HG02852 (cell line): ENCODE results near the gene STK10.
A peak's percentile ranks its signal among the peaks of the same experiment; 100 is the strongest.
"Not testable (repeated sequence)": the region's sequence is repeated elsewhere in the genome, so short reads cannot be mapped to it uniquely, and the experiment has no call there.

Source experiments
- ATAC-seq: cut with Tn5 transposase; IDR thresholded peaks from one replicate; pipeline ENCODE4 v1.9.1; 2021; ENCODE audit warnings: mild to moderate bottlenecking, moderate library complexity; ENCODE audit not compliant: unreplicated experiment

STK10 gene

DNA sequence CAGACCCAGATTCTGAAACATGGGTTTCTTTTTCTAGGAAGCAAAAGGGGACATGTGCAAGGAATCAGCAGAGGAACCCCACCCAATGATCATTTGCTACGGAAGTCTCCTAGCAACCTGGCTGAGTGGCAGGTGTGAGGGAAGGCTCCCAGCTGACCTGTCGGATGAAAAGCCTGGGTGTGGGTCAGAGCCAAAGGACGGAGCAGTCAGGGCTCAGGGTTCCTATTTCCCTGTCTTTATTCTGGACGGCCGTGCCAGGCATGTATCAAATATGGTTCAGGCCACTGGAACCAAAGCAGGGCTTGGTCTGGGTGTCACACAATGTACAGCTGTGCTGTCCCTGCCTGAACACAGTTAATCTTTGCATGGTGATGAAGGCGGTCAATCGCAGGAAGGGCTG lies 20.1 kb downstream of the STK10 start:
- no peak for ATAC-seq

DNA sequence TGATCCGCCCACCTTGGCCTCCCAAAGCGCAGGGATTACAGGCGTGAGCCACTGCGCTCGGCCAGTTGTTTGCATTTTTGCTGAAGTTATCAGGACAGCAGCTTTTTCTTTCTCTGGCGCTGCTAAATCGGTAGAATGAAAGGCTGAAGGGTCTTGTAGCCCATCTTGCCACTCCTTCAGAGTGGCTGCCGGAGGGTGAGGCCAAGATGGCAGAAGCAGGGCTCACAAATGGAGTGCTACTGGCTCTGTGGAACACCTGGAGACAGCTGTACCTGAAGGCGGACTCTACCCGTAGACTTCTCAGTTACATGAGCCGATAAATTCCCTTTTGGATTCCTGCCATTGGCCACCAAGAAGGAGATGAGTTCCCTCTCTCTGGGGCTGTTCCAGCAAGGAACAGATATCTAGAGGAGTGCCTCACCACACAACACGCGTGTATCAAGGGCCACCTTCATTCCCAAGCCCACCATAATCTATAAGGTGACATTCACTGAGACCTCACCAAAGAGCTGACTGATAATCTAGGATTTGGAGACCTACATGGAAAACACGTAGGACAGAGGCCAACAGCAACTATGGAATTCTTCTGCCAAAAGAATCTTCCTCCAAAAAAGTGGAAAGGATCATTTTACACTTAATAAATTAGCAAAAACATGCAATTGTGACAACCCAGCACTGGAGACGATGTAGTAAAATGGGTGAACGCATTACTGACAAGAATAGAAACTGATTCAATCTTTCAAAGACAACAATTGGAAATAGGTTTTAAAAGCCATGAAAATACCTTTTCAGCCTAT lies 21.8 kb downstream of the STK10 start:
- no peak for ATAC-seq

DNA sequence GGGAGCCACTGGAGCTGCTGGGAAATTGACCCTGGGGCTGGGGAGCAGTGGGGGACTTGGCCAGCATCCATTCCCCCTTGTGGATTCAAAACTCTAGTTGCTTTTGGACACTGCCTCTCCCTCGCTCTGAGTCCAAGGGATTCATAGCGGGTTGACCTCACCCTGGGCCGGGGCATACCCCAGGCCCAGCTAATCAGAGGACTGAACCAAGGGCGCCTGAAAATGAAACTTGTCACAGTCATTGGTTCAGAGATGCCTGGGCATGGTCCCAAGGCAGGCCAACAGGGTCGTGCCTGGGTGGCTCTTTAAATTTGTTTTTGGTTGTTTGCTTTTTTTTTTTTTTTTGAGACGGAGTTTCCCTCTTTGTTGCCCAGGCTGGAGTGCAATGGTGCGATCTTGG lies 22.6 kb downstream of the STK10 start:
- ATAC-seq, result no peak

DNA sequence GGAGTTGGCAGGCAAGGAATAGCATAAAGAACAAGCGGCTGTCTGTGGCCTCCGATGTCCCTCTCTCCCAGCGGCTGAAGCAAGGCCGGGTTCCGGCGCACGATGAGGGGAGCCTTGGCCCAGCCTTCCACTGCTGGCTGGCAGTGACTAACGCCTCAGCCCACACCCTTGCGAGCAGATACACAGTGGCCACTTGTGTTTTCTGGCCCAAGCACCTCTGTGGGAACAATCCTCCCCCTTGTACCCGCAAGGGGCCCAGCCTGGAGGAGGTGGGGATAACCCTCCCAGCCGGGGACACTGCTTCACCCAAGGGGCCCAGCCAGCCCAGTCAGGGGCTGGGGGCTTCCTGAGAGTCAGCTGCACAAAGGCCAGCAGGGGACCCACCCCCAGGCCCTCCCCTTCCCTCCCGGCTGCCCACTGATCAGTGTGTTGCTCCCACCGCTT lies 23.2 kb downstream of the STK10 start:
- no peak for ATAC-seq

DNA sequence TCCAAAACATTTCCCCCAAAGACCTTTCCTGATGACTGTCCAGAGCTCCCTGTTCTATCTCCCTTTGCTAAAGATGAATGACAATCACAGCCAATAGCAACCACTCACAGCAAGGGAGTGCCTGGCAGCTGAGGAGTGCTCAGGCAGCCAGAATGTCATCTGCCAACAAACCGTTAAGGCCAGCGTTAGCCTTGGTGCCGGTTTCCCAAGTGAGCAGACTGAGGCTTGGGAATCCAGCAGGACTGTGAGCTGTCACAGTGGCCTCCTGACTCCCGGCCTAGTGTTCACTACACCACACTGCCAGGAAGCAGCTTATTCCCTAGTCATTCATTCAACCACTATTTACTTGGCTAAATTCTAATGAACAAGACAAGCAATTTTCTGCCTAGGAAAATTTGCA lies 24.7 kb downstream of the STK10 start:
- no peak for ATAC-seq

DNA sequence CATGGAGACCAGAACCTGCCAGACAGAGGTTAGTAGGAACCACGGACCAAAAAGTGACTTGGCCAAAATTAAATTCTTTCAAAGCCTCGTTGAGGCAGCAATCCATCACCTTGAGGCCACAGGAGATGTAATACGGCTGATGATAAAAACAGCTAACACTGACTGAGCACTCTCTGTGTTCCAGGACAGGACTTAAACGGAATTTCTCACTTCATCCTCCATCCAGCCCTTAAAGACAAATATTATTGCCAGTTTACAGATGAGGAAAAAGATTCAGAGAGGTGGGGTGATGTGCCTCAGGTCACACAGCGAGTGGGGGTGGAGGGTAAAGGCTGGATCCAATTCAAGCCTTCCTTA lies 25.1 kb downstream of the STK10 start:
- no peak for ATAC-seq

DNA sequence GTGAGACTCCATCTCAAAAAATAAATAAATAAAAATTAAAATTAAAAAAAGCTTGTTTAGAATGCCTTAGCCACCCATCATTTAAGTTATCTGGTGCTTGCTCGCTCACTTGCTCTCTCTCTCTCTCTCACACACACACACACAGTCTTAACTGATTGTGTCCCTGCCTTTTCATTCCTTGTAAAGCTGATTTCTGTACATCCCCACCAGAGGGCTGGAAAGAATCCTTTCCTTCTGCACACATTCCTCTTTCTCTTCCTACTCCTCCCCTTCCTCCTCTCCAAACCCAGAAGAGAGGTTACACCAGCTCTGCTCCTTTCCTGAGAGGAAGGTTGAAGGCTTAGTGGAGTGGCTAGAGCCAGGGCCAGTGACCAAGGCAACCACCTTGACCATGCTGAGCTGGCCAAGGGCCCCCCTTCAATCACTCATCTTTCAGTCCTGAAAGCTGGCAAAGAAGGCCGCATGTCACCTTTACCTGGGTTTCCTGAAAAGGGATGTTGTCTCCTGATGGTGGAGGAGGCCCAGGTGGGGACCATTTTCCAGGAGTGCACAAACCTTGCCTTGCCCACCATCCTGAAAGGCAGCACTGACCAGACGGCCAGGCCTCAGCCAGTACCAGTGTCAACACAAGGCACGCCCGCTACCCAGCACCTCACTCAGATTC lies 25.6 kb downstream of the STK10 start:
- no peak for ATAC-seq

DNA sequence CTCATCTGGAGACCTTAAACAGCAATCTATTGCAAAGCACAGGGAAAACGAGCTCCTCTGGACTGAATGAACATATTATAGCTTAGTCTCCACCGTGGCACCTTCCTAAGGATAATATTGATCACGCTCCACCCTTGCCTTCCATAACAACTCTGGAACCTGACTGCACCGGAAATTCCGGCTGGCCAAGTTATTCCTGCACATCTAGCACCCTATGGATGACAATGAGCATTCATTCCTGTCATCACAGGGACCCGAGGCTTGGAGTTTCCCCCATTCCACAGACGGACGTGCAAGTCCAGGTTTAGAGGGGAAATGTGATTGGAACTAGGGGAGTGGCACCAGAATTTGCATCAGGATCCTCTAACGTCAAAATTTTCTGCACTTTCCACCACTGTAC lies 27.5 kb downstream of the STK10 start:
- ATAC-seq, result no peak

DNA sequence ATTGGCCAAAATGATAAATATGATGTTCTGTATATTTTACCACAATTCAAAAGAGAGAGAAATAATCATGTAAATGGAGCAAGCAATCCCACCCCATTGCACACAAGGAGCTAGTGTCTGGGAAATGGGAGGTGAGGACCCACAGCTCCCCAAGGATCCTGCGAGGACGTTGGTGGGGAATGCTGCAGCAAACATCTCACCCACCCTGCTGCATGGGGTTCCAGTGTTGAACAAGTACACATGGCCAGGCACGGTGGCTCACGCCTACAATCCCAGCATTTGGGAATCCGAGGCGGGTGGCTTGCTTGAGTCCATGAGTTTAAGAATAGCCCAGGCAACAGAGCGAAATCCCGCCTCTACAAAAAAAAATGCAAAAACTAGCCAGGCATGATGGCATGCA lies 29.0 kb downstream of the STK10 start:
- ATAC-seq, result no peak

DNA sequence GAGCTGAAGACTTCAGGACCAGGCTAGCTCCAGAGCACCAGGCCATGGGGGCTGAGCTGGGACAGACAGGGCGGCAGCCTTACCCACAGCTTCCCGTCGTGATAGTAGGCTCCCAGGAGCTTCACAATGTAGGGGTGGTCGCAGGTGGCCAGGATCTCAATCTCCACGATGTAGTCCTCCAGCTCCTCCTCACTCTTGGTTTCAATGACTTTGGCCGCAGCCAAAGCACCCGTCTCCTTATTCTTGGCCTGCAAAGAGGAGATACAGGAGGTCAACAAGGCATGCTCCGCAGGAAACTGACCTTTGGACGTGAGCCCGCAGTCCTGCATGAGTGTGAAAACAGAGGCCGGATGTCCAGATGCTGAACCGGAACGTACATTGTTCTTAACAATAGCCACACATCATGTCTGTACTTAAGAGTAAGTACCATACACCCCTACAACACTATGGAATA lies 31.5 kb downstream of the STK10 start:
- no peak for ATAC-seq

DNA sequence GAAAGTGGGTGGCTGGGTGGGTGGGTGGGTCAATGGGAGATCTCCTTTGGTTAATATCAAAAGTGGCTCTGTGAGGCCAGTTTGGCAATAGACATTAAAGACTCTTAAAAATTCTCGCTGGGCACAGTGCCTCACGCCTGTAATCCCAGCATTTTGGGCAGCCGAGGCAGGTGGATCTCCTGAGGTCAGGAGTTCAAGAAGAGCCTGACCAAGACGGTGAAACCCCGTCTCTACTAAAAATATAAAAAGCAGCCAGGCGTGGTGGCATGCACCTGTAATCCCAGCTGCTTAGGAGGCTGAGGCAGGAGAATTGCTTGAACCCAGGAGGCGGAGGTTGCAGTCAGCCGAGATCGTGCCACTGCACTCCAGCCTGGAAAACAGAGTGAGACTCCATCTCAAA lies 32.9 kb downstream of the STK10 start:
- not testable (repeated sequence) for ATAC-seq

DNA sequence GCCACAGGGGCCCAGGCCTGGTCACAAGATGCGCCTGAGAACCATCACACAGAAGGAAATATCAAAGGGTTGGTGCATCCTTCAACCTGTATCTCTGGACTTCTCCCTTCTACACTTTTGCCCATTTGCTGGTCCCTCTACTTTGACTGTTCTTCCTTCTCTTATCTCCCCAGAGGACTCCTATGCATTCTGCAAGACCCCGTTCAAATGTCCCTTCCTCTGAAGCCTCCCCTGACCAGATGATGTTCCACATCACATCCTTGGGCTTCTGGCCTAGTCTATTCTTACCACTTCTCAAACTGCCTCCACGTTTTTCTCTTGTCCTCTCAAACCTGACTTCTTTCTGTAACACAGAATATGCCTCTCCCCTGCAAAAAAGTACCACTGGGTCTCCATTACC lies 34.3 kb downstream of the STK10 start:
- ATAC-seq, result no peak

DNA sequence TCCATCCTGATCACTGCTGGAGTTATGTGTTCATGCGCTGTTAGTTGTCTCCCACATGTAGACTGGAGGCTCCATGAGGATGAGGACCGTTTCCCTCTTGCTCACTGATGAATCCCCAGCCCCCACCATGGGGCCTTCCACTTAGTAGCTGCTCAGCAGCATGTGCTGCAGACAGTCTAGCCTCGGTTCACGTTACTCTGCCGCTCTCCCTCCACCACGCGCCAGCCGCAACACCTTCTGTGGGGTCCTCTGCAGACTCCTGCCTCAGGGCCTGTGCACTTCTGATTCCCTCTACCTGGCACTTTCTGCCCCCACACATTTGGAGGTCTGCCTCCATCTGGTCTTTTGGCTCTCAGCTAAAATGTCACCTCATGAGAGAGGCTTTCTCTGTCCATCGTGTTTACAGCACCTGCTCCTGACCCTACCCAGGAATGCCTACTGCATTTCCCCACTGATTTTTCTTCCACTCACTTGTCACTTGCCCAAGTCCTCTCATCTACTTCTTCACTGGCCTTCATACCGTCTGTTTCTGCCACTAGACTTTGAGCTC lies 36.3 kb downstream of the STK10 start:
- ATAC-seq, result no peak

DNA sequence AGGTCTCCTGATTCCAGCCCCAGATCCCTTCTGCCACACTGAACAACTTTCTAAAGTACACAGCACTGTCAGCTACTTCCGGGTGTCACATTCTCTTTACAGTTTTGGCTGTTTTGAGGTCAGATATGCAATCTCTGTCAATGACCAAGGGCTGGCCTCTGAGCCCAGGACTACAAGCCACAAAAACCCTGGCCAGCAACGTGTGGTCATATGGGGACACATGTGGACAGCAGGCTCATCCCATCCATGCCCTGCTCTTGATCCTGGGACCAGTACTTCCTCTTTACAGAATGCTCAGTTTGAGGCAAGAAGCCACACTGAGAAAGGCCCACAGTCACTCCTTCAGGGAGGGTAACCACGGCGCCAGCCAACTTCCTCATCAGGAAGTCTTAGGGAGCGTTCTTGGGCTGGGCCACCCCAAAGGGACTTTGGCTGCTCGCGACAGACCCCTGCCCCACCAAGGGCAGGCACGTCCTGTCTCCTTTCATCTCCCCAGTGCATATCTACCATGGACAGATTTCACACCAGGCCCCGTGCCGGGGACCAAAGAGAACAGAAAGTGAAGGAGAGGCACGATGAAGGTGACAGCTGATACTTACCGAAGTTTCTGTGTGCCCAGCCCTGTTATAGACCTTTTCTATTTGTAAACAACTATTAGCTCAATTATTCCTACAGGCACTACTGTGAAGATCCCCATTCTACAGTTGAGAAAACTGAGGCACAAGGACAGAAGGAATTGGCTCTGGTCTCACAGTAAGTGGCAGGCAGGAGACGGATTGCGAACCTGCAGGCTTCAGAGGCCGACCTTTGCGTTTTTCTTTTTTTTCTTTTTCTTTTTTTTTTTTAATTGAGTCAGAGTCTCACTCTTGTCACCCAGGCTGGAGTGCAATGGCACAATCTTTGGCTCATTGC lies 37.3 kb downstream of the STK10 start:
- peak; percentile 71 for ATAC-seq

DNA sequence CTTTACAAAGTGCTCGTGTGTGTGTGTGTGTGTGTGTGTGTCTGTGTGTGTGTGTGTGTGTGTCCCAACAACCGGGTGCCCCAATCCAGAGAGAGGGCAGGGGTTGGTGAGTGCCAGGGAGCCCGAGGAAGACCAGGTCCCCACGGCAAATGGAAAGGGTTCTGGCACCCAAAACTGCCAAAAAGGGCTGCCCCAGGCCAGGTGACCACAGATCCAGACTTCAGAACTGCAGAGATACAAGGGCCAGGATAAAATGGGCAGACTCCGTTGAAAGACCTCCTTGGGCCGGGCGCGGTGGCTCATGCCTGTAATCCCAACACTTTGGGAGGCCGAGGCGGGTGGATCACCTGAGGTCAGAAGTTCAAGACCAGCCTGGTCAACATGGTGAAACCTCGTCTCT lies 38.5 kb downstream of the STK10 start:
- ATAC-seq, result not testable (repeated sequence)

DNA sequence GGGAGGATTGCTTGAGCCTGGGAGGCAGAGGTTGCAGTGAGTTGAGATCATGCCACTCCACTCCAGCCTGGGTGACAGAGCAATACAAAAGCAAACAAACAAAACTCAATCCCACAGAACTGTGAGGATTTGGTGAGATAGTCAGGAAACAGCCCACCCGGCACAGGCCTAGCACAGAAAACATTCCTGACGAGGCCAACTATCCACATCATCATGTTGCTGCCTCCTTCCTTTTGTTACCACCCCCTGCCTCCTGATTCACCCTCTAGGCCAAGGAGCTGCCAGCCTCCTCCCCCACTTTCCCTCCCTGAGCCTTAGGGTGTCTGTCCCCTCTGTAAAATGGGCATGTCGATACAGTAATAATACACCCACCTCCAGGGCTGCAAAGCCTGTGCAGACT lies 39.0 kb downstream of the STK10 start:
- no peak for ATAC-seq

DNA sequence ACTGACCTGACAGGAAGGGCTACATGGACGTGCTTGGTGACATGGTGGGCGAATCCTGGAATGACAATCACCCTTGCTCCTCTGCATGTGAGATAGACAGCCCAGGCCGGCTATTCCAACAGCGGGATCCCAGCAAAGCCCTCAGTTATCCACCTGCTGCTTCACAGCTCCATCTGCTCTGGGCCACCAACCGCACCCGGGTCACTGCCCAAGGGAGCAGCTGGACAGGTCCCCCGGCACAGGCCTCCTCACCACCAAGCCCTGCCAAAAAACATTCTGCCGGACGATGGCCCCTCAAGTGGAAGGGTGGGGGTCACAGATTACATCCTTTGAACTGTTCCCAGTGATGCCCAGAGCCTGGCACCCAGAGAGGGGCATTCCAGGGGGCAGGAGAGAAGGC lies 39.6 kb downstream of the STK10 start:
- no peak for ATAC-seq

DNA sequence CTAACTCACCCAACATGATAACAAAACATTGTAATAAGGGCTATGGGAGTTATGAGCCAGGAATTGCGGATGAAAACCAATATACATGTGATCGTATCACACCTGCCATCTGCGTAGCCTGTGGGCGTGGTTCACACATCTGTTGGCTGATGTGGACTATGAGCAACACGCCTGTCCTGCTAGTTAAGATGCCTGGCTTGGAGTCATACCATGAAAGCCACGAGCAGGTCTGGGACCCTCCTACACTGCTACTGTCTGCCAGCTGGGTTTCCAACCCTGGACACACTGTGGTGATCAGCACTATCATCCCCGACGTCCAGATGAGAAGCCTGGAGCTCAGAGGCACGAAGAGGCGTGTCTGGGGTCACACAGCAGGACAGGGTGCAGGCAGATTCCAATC lies 40.2 kb downstream of the STK10 start:
- no peak for ATAC-seq

DNA sequence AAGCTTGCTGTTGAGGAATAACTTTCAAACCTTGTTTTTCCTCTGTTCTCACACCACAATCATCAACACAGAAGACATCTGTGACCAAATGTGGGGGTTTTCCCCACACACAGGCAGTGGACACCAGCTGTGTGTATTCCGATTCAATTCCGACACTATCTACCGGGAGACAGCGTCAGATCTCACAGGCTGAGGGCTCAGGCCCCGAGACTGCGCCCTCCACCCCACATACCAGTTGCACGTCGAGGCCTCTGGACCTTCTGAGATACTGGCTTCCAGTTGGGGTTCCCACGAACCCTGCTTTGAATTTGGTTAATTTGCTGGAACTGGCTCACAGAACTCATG lies 41.3 kb downstream of the STK10 start:
- no peak for ATAC-seq

DNA sequence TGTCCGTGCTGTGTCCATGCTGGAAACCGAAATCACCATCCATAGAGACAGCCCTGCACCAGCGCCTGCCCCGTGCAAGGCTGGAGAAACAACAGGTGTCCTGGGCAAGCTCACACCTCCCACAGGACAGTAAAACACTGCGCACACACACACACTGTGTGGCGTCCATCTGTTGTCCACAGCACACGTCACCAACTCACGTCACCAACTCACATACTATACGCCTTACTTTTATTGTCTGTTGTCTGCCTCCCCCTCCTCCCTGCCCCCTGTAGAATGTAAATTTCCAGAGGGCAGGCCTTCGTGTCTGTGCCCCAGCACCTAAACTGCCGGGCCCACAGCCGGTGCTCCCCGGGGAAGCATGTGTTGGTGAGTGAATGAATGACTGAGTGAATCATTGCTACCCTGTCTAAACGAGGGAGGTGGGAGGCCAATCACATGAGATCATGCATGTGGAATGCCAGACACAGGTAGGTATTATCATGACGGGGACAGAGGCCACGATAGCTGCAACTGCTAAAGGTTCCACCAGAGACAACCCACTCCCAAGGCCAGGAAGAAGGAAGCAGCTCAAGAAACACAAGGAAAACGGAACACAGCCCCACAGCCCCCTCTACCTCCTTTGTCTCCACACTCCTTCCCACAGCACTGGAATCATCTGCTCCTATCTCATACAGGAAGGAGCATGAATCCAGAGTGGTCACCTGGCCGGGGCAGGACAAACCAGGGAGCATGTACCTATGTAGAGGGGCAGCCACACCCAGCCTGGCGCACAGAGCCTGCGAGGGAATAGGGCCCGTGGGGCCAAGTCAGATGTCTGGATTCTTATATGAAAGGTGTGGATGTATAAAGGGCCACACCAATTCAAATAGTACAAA lies 41.9 kb downstream of the STK10 start:
- ATAC-seq, result no peak
